Lung microvascular endothelial cell (primary cell): ENCODE measurements around the gene MCF2L. TPM values are rescaled to one million over a fixed set of nuclear protein-coding genes. Genes with fewer than 3 reads are reported as not detected.
A peak's percentile ranks its signal among the peaks of the same experiment; 100 is the strongest.
"Not testable (repeated sequence)": the region's sequence is repeated elsewhere in the genome, so short reads cannot be mapped to it uniquely, and the experiment has no call there.

Experiments
- DNase-seq, 2 donors: peaks; one replicate each; pipeline versions ENCODE4 v3.0.0 to v3.0.0-alpha.2; 2010; ENCODE audit warnings: low read depth in 2 of 2
- total RNA-seq: library from RNA; depleted of rRNA; stranded (reverse); fragments of >200 nt; gene quantifications from 2 replicates; pipeline ENCODE4 v1.2.1, GENCODE V29; 2014

The MCF2L gene
- total RNA-seq, 1 donor from 2014 or later = 10.9 TPM

GRCh38 chr13:113094410-113094800 lies 125.4 kb downstream of the MCF2L start:
- no peak for DNase-seq

GRCh38 chr13:113095146-113096051 lies 126.4 kb downstream of the MCF2L start:
- no peak for DNase-seq

- no peak for DNase-seq
Measured at GRCh38 chr13:113096052-113096744, 127.2 kb downstream of the MCF2L start.

GRCh38 chr13:113096745-113097305 lies 127.8 kb downstream of the MCF2L start:
- no peak for DNase-seq

GRCh38 chr13:113097651-113098050 lies 128.6 kb downstream of the MCF2L start:
- DNase-seq = no peak

- peak in 1 of 2 donors; percentile 14 for DNase-seq
Measured at GRCh38 chr13:113098162-113098732, 129.2 kb downstream of the MCF2L start.

- DNase-seq = no peak
Measured at GRCh38 chr13:113099142-113099541, 130.1 kb downstream of the MCF2L start.

GRCh38 chr13:113102302-113102701 lies 133.3 kb downstream of the MCF2L start:
- DNase-seq = not testable (repeated sequence)

- DNase-seq = no peak
Measured at GRCh38 chr13:113102727-113103126, 133.7 kb downstream of the MCF2L start.

GRCh38 chr13:113103646-113104045 lies 134.6 kb downstream of the MCF2L start:
- no peak for DNase-seq

GRCh38 chr13:113105032-113105920 lies 136.3 kb downstream of the MCF2L start, which contains the start of gene F7:
F7 (plus strand) TSS chr13:113105791; CDS start chr13:113105842, 51 bp downstream.
- no peak for DNase-seq

- DNase-seq = no peak
Measured at GRCh38 chr13:113105921-113106452, 137.0 kb downstream of the MCF2L start.

GRCh38 chr13:113106711-113107351 lies 137.8 kb downstream of the MCF2L start:
- no peak for DNase-seq

- not testable (repeated sequence) for DNase-seq
Measured at GRCh38 chr13:113108521-113108920, 139.5 kb downstream of the MCF2L start.

- no peak for DNase-seq
Measured at GRCh38 chr13:113109151-113110047, 140.4 kb downstream of the MCF2L start.

- no peak for DNase-seq
Measured at GRCh38 chr13:113110048-113110851, 141.2 kb downstream of the MCF2L start.

GRCh38 chr13:113110852-113111315 lies 141.9 kb downstream of the MCF2L start:
- DNase-seq = no peak

- not testable (repeated sequence) for DNase-seq
Measured at GRCh38 chr13:113111821-113112220, 142.8 kb downstream of the MCF2L start.
